SK-N-SH treated with all-trans-retinoic acid at 6 μM for 48 hours (cell line): ENCODE measurements around the gene EYA4.

Experiments used
- ARNTL ChIP-seq: fragments of 450-650 bp; formaldehyde crosslinking; IDR thresholded peaks from 2 replicates; pipeline ENCODE4 v1.5.0; 2020; ENCODE audit warnings: low read depth, mild to moderate bottlenecking, moderate library complexity, borderline replicate concordance
- BACH2 ChIP-seq: fragments of 250-450 bp; sonication (Bioruptor Pico); IDR thresholded peaks from 2 replicates; pipeline ENCODE4 v1.9.0; 2021; ENCODE audit warnings: mild to moderate bottlenecking, borderline replicate concordance
- GLIS3 ChIP-seq: fragments of 250-450 bp; sonication (Bioruptor Pico); IDR thresholded peaks from 2 replicates; pipeline ENCODE4 v1.5.0; 2020; ENCODE audit warnings: mild to moderate bottlenecking, moderate library complexity
- OSR1 ChIP-seq: fragments of 250-450 bp; sonication (Bioruptor Pico); IDR thresholded peaks from 2 replicates; pipeline ENCODE4 v1.8.0; 2022; ENCODE audit warnings: moderate library complexity, mild to moderate bottlenecking, inconsistent platforms
- PPARA ChIP-seq: fragments of 250-450 bp; sonication (Bioruptor Pico); IDR thresholded peaks from 2 replicates; pipeline ENCODE4 v1.5.0; 2020; ENCODE audit warnings: mild to moderate bottlenecking, borderline replicate concordance
- RARB ChIP-seq: fragments of 250-450 bp; sonication (Bioruptor Pico); IDR thresholded peaks from 2 replicates; pipeline ENCODE4 v1.8.0; 2021; ENCODE audit warnings: mild to moderate bottlenecking, moderate library complexity
- ZFP3 ChIP-seq: fragments of 250-450 bp; sonication (Bioruptor Pico); IDR thresholded peaks from 2 replicates; pipeline ENCODE4 v1.5.0; 2020; ENCODE audit warnings: mild to moderate bottlenecking, moderate library complexity
- ZNF565 ChIP-seq: fragments of 450-650 bp; formaldehyde crosslinking; conservative IDR thresholded peaks from 2 replicates; pipeline ENCODE4 v1.5.0; 2020; ENCODE audit warnings: low read depth, mild to moderate bottlenecking, moderate library complexity
- TF ChIP-seq, protein P1 (sequence below): fragments of 250-450 bp; sonication (Bioruptor Pico); IDR thresholded peaks from 2 replicates; pipeline ENCODE4 v1.8.0; 2020; ENCODE audit warnings: mild to moderate bottlenecking, moderate library complexity, borderline replicate concordance
- TF ChIP-seq, protein P2 (sequence below): fragments of 250-450 bp; sonication (Bioruptor Pico); IDR thresholded peaks from 2 replicates; pipeline ENCODE4 v1.5.1; 2020; ENCODE audit warnings: low read depth, mild to moderate bottlenecking, moderate library complexity

DNA sequence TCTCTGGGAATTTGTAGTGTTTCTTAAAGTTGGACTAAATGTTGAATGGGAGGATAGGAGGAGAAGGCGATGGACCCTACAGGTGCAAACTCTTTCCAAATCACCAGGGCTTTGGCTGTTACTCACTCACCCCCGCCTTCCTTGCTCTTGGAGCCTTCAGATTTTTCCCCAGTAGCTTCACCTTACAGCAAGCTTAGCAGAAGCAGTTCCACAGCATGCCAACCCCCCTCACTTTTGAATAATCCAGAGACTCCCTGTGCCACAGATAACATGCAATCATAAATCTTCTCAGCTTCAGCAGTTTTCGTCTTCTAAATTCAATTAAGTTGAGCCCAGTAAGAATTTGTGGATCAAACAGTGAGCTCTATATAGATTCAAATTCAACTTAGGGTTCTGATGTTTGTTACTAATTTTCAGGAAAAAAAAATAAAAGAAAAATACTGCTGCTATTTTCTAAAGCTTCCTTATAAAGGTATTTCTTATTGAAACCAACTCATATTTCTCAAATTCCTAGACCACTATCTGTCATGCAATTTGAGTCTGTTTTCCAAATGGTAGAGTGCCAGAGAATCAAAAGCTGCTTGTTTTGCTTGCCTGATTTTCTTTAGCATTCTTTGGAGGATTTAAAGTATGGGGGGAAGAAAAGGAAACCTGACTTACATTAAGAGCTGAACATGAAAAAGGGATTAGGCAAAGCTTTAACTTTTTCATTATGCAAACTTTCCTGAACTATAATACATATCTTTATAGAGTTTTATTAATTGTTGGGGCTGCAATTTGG, 166.4 kb downstream of the EYA4 start:
- TF ChIP-seq ZNF565 (no peak), ZFP3 (CRISPR knock-in tag) (no peak), PPARA (no peak), BACH2 (CRISPR knock-in tag) (no peak), GLIS3 (no peak), OSR1 (CRISPR knock-in tag) (no peak), ARNTL (CRISPR knock-in tag) (no peak), RARB (CRISPR knock-in tag) (no peak)
- TF ChIP-seq, protein P1, sequence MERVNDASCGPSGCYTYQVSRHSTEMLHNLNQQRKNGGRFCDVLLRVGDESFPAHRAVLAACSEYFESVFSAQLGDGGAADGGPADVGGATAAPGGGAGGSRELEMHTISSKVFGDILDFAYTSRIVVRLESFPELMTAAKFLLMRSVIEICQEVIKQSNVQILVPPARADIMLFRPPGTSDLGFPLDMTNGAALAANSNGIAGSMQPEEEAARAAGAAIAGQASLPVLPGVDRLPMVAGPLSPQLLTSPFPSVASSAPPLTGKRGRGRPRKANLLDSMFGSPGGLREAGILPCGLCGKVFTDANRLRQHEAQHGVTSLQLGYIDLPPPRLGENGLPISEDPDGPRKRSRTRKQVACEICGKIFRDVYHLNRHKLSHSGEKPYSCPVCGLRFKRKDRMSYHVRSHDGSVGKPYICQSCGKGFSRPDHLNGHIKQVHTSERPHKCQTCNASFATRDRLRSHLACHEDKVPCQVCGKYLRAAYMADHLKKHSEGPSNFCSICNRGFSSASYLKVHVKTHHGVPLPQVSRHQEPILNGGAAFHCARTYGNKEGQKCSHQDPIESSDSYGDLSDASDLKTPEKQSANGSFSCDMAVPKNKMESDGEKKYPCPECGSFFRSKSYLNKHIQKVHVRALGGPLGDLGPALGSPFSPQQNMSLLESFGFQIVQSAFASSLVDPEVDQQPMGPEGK (CRISPR knock-in tag), result no peak
- TF ChIP-seq, protein P2, sequence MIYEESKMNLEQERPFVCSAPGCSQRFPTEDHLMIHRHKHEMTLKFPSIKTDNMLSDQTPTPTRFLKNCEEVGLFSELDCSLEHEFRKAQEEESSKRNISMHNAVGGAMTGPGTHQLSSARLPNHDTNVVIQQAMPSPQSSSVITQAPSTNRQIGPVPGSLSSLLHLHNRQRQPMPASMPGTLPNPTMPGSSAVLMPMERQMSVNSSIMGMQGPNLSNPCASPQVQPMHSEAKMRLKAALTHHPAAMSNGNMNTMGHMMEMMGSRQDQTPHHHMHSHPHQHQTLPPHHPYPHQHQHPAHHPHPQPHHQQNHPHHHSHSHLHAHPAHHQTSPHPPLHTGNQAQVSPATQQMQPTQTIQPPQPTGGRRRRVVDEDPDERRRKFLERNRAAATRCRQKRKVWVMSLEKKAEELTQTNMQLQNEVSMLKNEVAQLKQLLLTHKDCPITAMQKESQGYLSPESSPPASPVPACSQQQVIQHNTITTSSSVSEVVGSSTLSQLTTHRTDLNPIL (CRISPR knock-in tag), result no peak
